Gastroesophageal sphincter (tissue), 4 donors: ENCODE results near the gene NR2E3. TPM values are rescaled to one million over a fixed set of nuclear protein-coding genes. Genes with fewer than 3 reads are reported as not detected.

ENCODE experiments used
- ATAC-seq: fragments of 150-250 bp; one replicate; pipeline ENCODE4 v1.9.1; 2016; ENCODE audit warnings: mild to moderate bottlenecking, moderate library complexity
- H3K27ac ChIP-seq, 4 donors: fragments of 200-600 bp; sonication (generic) in 3 of 4; 1 replicate in 3 of 4; 2 replicates in 1 of 4; pipeline ENCODE4 v1.5.1; 2016 to 2019
- H3K27me3 ChIP-seq: fragments of 200-600 bp; sonication (generic); one replicate; pipeline ENCODE4 v1.5.1; 2019
- H3K36me3 ChIP-seq, 2 donors: fragments of 200-600 bp; sonication (generic); one replicate each; pipeline ENCODE4 v1.5.1; 2019; ENCODE audit warnings: control low read depth in 1 of 2
- H3K4me1 ChIP-seq, 3 donors: fragments of 200-600 bp; sonication (generic); 1 replicate in 2 of 3; 2 replicates in 1 of 3; pipeline ENCODE4 v1.5.1; 2016 to 2019; ENCODE audit warnings: control low read depth in 2 of 3
- H3K4me3 ChIP-seq, 2 donors: fragments of 200-600 bp; sonication (generic); one replicate each; pipeline ENCODE4 v1.5.1; 2019; ENCODE audit warnings: mild to moderate bottlenecking in 1 of 2, moderate library complexity in 1 of 2
- H3K9me3 ChIP-seq, 3 donors: fragments of 200-600 bp; sonication (generic); one replicate each; pipeline ENCODE4 v1.5.1; 2017 to 2019; ENCODE audit warnings: control low read depth in 2 of 3
- EP300 ChIP-seq: sonication (generic); formaldehyde crosslinking; IDR thresholded peaks from one replicate; pipeline ENCODE4 v1.6.1; 2017; ENCODE audit warnings: antibody characterized with exemption, mild to moderate bottlenecking
- POLR2A ChIP-seq, 2 donors: fragments of 450-650 bp; IDR thresholded peaks; one replicate each; pipeline ENCODE4 v1.6.1; 2017; ENCODE audit warnings: antibody characterized with exemption in 2 of 2, mild to moderate bottlenecking in 2 of 2, moderate library complexity in 1 of 2
- POLR2AphosphoS5 ChIP-seq: sonication (generic); formaldehyde crosslinking; IDR thresholded peaks from one replicate; pipeline ENCODE4 v1.6.1; 2017; ENCODE audit warnings: antibody characterized with exemption
- WGBS, 2 donors: methylation state at CpG; one replicate each; pipeline ENCODE4 v1.1.5; 2018; ENCODE audit warnings: low coverage in 1 of 2; 5-methylcytosine and 5-hydroxymethylcytosine counted together
- total RNA-seq, 4 donors: library from RNA; depleted of rRNA; stranded (reverse); fragments of >200 nt; gene quantifications; one replicate each; pipeline ENCODE4 v1.1.0, GENCODE V29; 2016
- TF ChIP-seq, protein P1 (sequence below), 4 experiments: fragments of 200-600 bp in 2 of 4; fragments of 450-650 bp in 2 of 4; sonication (generic) in 1 of 4; IDR thresholded peaks; one replicate each; pipeline ENCODE4 v1.5.1; 2017 to 2019; ENCODE audit warnings: antibody characterized with exemption in 4 of 4, mild to moderate bottlenecking in 2 of 4, moderate library complexity in 2 of 4

The NR2E3 gene
- total RNA-seq, 4 donors from 2014 or later: not detected

DNA sequence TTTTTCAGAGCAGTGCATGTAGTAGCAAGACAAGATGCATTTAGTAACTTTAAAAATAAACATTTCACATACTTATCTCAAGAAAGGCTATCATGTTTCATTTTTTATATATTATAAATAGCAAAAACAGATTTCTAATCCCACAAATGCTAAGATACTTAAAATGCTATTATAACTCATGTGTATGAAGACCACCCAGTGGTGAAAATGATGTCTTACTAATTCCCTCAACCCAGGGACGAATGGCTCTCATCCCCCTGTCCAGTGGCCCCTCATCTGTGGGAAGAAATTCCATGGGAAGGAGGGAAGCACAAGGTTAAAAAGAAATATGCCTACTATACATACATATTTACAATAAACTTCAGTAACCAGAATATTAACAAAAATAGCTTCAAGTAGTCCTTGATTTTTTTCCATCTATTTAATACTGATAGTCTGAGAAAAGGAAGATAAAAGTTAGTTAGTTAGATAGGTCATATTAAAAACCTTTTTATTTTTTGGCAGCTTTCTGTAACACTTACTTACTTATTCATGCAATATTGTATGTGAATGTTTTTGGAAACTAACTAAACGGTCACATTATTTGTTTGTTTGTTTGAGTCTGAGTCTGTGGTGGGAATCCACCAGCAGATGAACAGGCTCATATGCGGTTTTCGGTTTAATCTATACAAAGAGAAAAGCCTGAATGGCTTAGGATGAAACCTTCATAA lies 14.8 kb downstream of the NR2E3 start:
- Histone ChIP-seq H3K4me3 (no peak overlapping the region), H3K4me1 (no peaks in the 10 kb centered on the region), H3K9me3 (peaks cover 0 to 19% (median 0%) of the 10 kb centered on the region in 3 donors), H3K27ac (no peak overlapping the region), H3K27me3 (no peaks in the 10 kb centered on the region), H3K36me3 (peaks cover 9 to 93% of the 10 kb centered on the region in 2 donors)
- ATAC-seq: no peak
- WGBS, 2 donors: 83 to 90% methylated on average over 4 of the region's 4 CpGs
- TF ChIP-seq POLR2A (IDR thresholded peaks at IDR 0.05) (no peak), POLR2AphosphoS5 (no peak), EP300 (no peak)
- TF ChIP-seq, protein P1, sequence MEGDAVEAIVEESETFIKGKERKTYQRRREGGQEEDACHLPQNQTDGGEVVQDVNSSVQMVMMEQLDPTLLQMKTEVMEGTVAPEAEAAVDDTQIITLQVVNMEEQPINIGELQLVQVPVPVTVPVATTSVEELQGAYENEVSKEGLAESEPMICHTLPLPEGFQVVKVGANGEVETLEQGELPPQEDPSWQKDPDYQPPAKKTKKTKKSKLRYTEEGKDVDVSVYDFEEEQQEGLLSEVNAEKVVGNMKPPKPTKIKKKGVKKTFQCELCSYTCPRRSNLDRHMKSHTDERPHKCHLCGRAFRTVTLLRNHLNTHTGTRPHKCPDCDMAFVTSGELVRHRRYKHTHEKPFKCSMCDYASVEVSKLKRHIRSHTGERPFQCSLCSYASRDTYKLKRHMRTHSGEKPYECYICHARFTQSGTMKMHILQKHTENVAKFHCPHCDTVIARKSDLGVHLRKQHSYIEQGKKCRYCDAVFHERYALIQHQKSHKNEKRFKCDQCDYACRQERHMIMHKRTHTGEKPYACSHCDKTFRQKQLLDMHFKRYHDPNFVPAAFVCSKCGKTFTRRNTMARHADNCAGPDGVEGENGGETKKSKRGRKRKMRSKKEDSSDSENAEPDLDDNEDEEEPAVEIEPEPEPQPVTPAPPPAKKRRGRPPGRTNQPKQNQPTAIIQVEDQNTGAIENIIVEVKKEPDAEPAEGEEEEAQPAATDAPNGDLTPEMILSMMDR (IDR thresholded peaks at IDR 0.05): no peak

DNA sequence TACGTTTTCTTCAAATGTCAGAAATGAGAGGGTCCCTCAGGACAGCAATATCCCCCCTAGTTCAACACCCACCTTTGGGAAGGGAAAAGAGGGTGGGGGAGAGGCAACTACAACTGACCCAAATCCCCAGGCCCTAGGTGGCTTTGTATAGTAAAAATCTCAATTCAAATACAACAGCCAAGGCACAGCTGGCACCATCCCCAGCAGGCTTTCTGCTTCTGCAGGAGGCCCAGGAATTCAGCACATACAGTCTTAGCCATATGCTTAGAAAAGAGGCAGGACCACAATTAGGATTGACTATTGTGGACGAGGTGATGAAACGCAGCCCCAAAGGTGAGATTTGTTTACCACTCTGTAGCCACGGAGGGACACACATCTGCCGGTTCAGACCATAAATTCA lies 15.8 kb downstream of the NR2E3 start:
- H3K27ac ChIP-seq: no peak overlapping the region
- peaks cover 0 to 19% (median 0%) of the 10 kb centered on the region in 3 donors for H3K9me3 ChIP-seq
- no peak for ATAC-seq
- TF ChIP-seq EP300: no peak
- no peak for TF ChIP-seq POLR2A (IDR thresholded peaks at IDR 0.05)
- no peak for TF ChIP-seq POLR2AphosphoS5
- TF ChIP-seq, protein P1 (IDR thresholded peaks at IDR 0.05): no peak
- no peak overlapping the region for H3K4me3 ChIP-seq
- H3K4me1 ChIP-seq: no peaks in the 10 kb centered on the region
- H3K36me3 ChIP-seq: peaks cover 9 to 95% of the 10 kb centered on the region in 2 donors
- no peaks in the 10 kb centered on the region for H3K27me3 ChIP-seq
- WGBS, 2 donors: 76 to 82% methylated on average over 5 of the region's 5 CpGs

DNA sequence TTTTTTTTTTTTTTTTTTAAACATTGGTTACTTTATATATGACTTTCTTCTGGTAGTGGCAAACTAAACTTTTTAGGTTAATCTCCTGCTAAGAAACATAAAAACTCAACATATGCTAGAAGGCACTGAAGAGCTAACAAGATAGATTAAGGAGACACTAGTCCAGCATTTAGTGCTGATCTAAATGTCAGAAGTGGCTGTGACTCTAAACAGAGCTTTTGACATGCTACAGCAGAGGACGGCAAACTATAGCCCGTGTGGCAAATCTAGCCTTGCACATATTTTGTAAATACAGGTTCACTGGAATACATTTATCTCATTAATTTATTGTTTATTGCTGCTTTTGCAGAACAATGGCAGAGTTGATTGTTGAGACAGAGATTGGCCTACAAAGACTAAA lies 20.6 kb downstream of the NR2E3 start:
- WGBS, 2 donors: 55 to 80% methylated on average over 2 of the region's 2 CpGs
- no peak for ATAC-seq
- Histone ChIP-seq H3K27ac (no peak overlapping the region), H3K4me1 (no peaks in the 10 kb centered on the region), H3K4me3 (no peak overlapping the region), H3K27me3 (no peaks in the 10 kb centered on the region), H3K36me3 (peaks cover 9 to 57% of the 10 kb centered on the region in 2 donors), H3K9me3 (no peaks in the 10 kb centered on the region)
- TF ChIP-seq, protein P1 (IDR thresholded peaks at IDR 0.05): no peak
- TF ChIP-seq POLR2A (IDR thresholded peaks at IDR 0.05): no peak
- TF ChIP-seq POLR2AphosphoS5: no peak
- TF ChIP-seq EP300: no peak

DNA sequence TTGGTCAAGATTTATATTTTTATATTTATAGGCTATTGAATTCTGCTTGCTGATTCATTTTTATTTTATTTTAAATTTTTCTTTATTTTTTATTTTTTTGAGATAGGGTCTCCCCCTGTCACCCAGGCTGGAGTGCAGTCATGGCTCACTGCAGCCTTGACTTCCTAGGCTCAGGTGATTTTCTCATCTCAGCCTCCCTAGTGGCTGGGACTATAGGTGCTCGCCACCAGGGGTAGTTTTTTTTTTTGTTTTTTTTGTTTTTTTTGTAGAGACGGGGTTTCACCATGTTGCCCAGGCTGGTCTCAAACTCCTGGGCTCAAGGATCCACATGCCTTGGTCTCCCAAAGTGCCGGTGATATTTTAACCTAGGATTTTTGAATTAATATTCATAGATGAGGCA lies 31.2 kb downstream of the NR2E3 start:
- Histone ChIP-seq H3K27me3 (no peaks in the 10 kb centered on the region), H3K4me1 (peaks cover 0 to 5% (median 0%) of the 10 kb centered on the region in 3 donors), H3K36me3 (peaks cover 0 to 66% of the 10 kb centered on the region in 2 donors), H3K9me3 (no peaks in the 10 kb centered on the region), H3K27ac (no peak overlapping the region), H3K4me3 (no peak overlapping the region)
- ATAC-seq: no peak
- WGBS, 2 donors: 100% methylated on average over 2 of the region's 3 CpGs; no CpG with 5 or more reads in 1 of the 2 donors
- no peak for TF ChIP-seq EP300
- no peak for TF ChIP-seq POLR2A (IDR thresholded peaks at IDR 0.05)
- TF ChIP-seq, protein P1 (IDR thresholded peaks at IDR 0.05): no peak
- no peak for TF ChIP-seq POLR2AphosphoS5

DNA sequence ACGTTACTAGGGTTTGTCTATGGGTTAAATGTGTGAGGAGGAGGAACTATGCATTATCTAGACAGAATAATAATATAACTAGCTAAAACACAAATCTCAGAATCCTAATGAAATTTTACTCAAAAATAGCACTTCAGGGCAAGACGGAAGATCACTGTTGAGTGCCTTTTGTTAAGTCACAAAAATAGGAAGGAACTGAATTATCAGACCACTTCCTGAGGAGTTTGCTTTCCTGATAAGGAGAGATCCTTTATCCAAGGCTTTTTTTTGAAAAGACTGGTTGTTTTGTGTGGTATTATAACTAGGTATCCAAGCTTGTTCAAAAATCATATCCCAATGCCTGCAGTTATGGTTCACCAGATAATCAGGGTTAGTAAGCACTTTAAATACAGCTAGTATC lies 34.6 kb downstream of the NR2E3 start:
- Histone ChIP-seq H3K4me1 (no peaks in the 10 kb centered on the region), H3K4me3 (no peak overlapping the region), H3K27me3 (no peaks in the 10 kb centered on the region), H3K9me3 (no peaks in the 10 kb centered on the region), H3K27ac (no peak overlapping the region), H3K36me3 (peaks cover 0 to 94% of the 10 kb centered on the region in 2 donors)
- WGBS, 2 donors: 74 to 84% methylated on average over 2 of the region's 2 CpGs
- ATAC-seq: no peak
- TF ChIP-seq POLR2AphosphoS5 (no peak), POLR2A (IDR thresholded peaks at IDR 0.05) (no peak), EP300 (no peak)
- TF ChIP-seq, protein P1 (IDR thresholded peaks at IDR 0.05): no peak
